ENCODE results near the gene MRGPRD. TPM values are rescaled to one million over a fixed set of nuclear protein-coding genes. Genes with fewer than 3 reads are reported as not detected.

MRGPRD gene
- total RNA-seq, 1 experiment from 2014 or later = not detected

DNA sequence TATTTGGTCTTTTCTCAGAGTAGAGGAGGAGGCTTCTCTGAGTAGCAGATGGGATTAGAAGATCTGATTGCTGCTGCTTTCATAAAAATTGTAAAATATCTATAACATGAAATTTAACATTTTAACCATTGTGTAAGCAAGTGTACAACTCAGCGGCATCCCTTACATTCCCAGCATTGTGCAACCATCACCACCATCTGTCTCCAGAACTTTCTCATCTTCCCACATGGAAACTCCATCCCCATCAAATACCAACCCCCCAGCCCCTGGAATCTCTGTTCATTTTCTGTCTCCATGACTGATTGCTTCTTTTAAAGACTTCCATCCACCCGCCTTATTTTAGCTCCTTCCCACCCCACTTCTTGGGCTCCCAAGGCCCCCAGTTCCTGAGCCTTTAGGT lies 32.3 kb downstream of the MRGPRD start:
- no peak for DNase-seq (ENCODE audit: low read depth)

DNA sequence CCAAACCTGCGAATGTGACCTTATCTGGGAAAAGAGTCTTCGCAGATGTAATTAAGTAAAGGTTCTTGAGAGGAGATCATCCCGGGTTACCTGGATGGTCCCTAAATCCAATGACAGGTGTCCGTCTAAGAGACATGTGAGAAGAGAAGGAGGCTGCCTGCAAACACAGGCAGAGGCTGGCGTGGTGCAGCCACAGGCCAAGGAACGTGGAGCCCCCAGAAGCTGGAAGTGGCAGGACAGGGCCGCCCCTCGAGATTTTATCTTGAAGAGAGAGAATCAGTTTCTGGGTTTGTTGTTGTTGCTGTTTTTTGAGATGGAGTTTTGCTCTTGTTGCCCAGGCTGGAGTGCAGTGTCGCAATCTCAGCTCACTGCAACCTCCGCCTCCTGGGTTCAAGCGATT lies 33.6 kb downstream of the MRGPRD start:
- DNase-seq (ENCODE audit: low read depth) = no peak

DNA sequence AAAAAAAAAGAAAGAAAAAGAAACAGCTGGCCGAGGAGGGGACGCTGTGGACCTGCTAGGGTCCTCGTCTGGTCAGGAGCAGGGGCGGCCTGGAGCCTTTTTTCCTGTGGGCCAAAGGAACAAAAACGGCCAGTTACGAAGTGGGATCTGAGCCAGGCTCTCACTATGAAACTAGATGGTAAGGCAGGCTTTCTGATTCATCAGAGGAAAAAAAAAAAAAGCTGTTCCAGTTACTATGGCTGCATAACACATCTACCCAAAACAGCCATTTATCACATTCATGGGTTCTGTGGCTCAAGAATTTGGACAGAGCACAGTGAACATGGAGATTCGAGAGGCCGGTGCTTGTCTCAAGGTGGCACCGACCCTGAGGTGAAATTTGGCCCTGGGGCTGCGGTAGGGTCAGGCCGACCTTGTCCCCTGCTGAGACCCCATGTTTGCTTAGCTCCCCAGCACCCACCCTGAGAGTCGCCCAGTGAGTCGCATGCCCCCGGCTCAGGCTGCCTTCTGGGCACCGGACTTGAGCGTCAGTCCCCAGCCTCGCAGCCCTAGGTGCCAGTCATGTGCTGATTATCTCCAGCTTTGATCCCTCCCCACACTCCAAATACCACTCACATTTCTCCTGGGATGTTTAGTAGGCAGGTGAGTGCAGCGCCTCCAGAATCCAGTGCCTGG lies 34.2 kb downstream of the MRGPRD start:
- DNase-seq (ENCODE audit: low read depth) = peak; percentile 58

DNA sequence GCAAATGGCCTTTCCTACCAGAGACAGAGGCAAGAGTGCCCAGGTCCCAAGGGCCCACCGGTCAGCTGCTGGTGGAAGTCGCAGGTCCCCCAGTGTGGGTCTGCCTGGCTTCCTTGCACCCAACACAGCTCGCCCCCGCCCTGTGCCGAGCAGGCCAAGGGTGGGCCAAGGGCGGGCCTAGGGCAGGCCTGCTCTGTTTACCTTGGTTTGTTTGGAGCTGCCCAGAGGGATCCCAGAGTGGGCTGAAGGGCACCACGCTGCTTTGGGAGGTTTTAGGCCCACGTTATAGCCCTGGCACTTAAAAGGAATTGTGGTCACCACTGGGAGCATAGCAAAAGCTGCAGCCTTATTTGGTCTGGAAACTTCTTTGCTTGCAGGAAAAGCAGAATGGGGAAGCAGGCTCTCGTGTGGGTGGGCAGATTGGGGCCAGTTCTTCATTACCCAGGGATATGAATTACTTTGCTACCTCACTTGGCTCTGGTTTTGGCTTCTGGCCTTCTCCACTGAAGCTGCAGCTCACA lies 38.0 kb downstream of the MRGPRD start:
- DNase-seq (ENCODE audit: low read depth) = no peak

DNA sequence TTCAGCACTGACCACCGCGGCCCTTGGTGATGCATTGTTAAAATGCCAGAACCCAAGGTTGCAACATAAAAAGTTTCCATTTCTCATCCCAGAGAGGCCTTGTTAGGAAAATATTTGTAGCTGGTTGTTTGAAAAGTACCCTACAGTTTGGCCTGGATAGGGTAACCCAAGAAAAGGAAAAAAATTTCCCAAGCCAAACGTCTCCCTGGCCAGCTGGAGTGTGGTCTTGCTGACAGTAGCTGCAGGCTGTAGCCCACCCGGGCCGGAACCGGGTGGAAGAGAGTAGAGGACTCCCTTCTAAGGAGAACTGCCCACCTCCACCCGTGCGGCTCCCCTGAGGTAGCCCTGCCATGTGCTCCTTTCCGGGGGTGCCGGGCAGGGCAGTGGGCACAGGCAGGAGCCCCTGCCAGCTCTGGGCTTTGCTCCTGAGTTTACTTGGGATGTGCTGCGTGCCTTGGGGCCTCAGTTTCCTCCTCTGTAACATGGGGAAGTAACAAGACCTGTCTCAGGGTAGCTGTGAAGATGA lies 38.6 kb downstream of the MRGPRD start:
- DNase-seq (ENCODE audit: low read depth) = no peak

DNA sequence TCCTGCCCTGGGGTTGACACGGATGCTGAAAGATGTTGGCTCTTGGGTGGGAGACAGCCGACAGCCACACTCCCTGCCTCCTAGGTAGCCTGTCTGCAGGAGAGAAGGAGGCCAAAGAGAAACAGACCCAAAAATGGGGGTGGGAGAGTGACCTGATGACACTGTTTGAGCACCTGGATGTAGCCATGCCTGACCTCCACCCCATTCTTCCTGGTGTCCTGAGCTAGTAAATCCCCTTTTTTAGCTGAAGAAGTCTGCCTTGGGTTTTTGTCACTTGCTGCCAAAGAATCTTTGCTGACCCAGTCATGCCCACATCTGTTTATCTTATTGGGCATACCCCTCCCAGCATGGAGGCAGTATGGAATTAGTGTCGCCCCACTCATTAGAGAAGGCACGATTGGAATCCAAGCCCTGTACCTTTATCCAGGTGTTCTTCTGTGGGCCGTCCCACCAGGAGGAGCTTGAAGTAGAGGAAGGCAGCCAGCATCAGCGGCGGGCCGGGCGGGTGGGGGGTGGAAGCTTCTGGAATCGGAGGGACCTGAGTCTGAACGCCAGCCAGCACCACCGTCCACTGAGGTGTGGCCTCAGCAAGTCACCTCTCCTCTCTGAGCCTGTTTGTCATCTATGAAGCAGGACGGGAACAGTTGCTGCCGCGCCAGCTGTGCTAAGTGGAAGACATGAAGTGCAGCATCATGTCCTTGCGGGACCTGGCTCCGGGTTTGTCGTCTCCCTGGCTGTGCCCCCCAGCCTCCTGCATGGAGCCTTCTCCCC lies 39.3 kb downstream of the MRGPRD start:
- DNase-seq (ENCODE audit: low read depth) = no peak

DNA sequence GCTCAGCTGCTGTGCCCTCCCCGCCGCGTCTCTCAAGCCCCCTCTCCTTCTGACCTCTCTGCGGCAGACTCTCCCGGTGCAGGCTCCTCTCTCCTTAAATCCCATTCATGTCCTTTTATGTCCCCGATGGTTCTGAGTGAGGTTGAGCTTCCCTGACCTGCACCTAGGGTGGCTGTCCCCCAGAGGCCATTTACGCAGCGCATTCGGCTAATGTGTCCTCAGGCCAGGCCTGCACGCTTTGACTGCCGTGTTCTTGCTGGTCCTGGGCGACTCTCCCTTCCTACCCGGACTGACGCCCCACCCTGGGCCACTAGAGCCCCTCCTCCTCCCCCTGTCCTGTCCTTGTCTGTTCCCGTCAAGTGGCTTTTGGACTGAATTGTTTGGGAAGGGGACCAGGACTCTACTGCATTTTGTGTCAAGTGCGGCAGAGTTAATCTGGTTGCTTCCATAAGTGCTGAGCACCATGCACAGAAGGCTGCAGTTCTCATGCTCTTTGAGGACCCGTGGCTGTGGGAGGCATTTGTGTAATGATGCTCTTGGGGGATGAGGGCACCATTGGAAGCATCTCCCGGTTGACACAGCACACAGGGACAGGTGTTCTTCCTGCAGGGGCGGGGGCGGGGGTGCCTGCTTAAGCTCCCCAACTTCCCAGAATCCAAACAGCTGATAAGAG lies 40.0 kb downstream of the MRGPRD start:
- DNase-seq (ENCODE audit: low read depth) = no peak

DNA sequence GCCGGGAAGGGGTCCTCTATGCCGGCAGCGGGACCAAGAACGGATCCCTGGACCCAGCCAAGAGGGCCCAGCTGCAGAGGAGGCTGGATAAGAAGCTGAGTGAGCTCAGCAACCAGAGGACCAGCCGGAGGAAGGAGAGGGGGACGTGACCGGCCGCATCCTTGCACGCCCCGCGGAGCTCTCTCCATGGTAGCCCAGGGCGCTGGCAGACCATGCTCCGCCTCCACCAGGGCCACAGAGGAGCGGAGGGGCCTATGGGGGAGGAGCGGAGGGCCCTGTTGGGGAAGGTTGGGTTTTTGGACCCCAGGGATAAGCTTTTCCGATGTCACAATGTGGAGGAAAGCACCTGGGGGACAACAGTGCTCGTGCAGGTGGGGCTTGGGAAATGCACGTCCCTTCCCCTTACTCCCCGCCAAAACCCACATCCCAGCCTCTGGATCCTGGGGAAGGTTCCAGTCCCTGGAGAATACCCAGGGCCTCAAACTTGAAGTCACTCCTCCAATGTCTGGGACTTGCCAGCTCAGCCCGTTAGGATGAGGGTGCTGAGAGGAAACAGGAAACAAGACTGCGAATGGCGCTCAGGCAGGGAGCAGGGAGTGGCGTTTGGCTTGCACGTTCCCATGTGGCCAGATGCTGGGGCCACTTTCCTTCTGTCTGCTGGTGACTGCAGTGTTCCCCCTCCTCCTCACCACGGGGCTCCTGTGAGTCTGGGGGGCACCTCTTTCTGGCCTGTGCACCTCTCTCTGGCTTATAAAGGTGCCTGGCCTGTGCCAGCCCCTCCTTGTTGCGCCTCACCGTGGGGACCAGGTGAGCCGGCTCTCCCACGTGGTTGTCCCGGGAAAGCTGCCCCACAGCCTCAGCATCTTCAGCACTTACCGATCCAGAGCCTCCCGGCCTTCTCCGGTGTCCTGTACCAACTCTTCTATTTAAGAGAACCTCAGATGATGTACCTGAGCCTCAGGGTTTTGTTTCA lies 40.9 kb downstream of the MRGPRD start:
- no peak for DNase-seq (ENCODE audit: low read depth)

DNA sequence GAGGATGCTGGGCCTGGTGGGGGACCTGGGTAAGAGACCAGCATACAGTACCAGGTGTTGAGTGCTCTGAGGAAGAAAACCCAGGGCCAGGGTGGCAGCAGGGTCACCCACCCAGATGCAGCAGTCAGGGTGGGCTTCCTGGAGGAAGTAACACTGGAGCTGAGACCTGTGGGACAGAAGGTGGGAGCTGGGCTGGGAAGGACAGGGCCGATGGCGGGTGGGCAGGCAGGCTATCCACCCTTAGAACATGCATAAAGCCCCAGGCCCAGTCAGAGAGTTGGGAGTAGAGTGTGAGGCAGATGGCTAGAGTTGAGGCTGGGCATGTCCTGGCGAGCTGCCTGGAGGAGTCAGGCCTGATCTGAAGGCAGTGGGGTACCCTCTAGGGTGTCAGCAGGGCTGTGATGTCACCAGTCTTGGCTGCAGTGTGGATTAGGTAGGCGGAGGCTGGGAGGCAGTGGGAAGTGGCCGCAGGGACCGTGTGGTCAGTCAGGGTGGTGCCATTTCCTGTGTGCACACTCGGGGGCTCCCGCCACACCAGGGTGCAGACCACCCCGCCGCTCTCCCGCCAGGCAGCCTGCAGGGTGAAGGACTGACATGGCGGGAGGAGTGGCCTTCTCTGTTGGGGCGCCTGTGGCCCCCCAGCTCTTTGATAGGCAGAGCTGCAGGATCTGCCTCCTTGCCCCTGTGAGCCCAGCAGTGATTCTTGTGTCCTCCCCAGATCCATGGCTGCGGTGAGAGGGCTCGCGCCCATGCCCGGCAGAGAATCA lies 41.8 kb downstream of the MRGPRD start:
- DNase-seq (ENCODE audit: low read depth) = no peak

DNA sequence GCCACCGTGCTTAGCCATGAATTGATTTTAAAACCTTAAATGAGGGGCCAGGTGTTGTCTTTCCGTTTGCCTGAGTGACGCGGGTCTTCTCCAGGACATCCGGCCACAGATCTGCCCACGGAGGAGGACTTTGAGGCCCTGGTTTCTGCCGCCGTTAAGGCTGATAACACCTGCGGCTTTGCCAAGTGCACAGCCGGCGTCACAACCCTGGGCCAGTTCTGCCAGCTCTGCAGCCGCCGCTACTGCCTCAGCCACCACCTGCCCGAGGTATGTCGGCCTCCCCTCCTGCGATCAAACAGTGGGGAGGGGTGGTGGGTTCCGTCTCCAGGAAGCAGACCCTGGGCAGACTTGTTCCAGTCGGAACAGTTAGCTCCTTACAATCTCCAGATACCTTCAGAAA lies 42.7 kb downstream of the MRGPRD start:
- DNase-seq (ENCODE audit: low read depth) = no peak

DNA sequence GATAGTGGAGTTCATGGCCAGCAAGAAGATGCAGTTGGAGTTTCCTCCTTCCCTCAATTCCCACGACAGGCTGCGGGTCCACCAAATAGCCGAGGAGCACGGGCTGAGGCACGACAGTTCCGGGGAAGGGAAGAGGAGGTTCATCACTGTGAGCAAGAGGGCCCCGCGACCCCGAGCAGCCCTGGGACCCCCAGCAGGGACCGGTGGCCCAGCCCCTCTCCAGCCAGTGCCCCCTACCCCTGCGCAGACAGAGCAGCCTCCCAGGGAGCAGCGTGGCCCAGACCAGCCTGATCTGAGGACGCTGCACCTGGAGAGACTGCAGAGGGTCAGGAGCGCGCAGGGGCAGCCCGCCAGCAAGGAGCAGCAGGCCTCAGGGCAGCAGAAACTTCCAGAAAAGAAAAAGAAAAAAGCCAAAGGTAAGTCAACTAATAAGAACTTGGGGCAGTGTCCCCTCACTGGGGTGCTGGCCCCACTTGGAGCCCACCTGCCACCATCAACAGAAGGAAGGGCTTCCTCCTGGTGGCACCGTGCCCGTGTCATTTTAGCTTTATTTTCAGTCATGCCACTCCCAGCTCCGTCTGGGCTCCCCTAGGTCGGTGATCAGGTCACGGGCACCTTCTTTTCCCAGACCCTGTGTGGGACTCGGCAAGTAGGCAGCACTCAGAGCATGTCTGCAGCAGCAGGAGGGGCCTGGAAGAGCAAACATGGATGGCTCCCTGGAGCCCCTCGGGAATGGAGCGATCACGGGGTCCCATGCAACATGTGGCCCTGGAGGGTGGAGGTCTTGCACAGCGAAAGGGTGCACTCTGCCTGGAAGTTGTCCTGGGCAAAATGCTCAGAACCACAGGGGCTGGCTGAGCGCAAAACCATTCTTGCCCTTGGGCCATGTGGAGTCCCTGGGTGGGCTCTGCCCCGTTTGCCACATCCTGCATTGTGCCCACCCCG lies 43.8 kb downstream of the MRGPRD start:
- DNase-seq (ENCODE audit: low read depth) = no peak

DNA sequence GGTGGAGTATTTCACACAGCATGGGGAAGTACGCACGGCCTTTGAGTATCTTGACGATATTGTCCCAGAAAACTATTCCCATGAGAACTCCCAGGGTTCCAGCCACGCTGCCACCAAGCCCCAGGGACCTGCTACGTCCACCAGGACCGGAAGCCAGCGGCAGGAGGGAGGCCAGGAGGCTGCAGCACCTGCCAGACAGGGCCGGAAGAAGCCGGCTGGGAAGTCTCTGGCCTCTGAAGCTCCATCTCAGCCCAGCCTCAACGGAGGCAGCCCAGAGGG lies 44.5 kb downstream of the MRGPRD start:
- no peak for DNase-seq (ENCODE audit: low read depth)

DNA sequence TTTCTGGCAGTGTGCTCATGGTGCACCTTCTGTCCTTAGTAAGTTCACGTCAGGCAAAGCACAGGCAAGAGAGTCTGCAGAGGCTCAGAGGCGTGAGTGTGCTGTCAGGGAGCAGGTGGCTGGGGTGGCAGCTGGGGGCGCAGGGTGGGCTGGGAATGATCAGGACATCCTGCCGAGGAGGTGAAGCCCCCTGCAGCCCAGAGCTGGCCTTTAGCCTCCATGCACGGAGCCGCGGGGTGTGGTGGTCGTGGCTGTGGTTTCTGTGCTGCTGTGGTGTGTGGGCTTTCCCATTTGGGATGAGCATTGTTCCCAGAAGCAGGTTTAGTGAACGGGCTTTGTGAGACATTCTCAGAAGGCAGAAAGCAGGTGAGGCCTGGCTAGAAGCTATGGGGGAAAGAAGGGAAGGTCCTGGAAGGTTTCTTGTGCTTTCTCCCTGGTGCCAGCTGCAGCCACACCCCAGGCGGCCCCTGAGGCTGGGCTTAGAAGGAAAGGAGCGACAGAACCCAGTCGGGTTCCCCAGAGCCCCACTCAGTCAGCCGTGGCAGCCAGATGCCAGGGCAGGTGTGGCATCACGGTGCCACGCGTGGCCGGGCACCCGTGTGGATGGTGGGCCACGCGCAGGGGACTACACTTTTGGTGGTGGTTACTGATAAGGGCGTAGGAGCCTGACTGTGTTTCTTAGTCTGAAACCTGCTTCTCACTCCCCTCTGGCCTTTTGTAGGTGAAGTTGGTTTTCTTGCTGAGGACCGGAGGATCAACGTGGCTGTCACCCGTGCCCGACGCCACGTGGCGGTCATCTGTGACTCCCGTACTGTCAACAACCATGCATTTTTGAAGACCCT lies 45.0 kb downstream of the MRGPRD start:
- no peak for DNase-seq (ENCODE audit: low read depth)

DNA sequence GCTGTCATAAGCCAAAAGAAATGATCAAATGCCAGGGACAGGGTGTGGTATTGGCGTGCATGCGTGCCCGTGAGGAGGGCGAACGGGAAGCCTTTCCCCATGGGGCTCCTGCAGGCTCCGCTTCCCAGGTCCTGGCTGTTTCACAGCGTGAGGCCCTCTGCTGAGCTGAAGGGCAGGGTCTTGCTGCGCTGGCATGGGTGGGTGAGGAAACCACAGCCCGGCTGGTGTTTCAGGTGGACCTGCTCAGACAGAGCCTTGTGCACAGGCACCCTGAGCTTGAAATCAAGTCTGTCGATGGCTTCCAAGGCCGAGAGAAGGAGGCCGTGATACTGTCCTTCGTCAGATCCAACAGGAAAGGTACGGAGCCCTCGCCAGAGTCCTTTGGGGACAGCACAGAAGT lies 45.7 kb downstream of the MRGPRD start:
- no peak for DNase-seq (ENCODE audit: low read depth)

DNA sequence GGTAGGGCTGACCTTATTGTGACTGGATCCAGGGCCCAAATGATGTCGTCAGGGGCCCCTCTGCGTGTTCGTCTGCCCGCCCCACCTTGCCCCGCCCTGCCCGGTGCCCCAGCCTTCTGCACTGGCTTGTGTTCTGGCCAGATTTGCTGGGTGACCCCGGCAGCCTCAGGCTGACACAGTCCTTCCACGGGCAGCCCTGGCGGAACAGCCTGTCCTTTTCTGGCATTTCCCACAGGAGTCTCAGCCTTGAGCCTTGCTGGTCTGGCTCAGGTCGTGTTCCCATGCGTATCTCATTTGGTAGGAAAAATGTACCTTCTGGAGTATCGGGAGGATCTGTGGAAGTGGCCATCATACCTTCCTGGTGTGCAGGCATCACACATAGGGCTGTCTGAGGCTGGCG lies 46.1 kb downstream of the MRGPRD start:
- no peak for DNase-seq (ENCODE audit: low read depth)

DNA sequence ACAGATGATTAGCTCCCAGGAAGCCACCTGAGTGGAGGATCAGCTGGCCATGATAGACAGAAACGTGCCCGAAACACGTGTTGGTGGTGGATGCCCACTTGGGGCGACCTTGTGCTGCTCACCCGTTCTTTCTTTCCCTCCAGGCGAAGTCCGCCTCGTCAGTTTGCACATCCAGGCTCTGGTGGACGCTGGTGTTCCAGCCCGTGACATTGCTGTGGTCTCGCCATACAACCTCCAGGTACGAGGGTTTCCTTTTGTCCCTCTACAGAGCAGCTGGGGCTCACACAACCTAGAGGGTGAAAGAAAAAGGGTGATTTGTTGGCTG lies 46.5 kb downstream of the MRGPRD start:
- DNase-seq (ENCODE audit: low read depth) = no peak

DNA sequence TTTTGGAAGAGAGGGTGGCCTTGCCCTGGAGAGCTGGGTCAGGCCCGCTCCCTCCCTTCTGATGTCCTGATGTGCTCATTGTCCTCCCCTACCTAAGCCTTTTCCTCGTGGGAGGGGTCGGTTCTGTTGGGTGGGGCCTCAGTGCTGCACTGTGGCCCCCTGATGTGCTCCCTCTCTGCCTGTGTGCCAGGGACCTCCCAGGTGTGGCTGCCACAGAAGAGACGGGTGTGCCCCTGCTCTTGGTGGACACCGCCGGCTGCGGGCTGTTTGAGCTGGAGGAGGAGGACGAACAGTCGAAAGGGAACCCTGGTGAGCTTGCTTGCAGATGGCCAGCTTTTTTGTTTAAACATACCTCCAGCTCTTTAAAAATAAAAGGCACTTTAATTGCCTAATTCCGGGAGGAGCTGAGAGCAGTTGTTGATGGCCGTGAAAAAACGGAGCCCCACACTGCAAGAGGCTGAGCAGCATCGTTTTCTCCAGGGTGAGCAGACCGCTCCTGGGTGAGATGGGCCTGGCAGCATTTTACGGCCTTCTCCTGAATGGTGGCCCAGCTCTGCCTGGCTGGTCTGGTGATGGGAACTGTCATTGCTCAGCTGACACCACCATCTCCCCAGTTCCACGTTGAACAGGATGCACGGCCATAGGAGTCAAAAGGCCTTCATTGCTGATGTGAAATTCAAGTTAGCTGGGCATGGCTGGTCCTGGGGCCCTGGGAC lies 47.0 kb downstream of the MRGPRD start:
- no peak for DNase-seq (ENCODE audit: low read depth)
